ENCODE measurements around the gene KRT1.
"Not testable (repeated sequence)": the region's sequence is repeated elsewhere in the genome, so short reads cannot be mapped to it uniquely, and the experiment has no call there.

- not testable (repeated sequence) for TF ChIP-seq POLR2A (IDR thresholded peaks at IDR 0.05; ENCODE audit: low read length); GATA1 (IDR thresholded peaks at IDR 0.05; ENCODE audit: low read depth, low read length)
Measured at GRCh38 chr12:52712122-52712521, 31.9 kb upstream of the KRT1 start.

Measured in erythroblast (primary cell).